Karpas-422 (cell line): ENCODE data around the gene EAF2. TPM values are rescaled to one million over a fixed set of nuclear protein-coding genes. Genes with fewer than 3 reads are reported as not detected.

Source experiments
- DNase-seq: peaks from one replicate; pipeline ENCODE4 v3.0.0-alpha.2; 2015
- H2AFZ ChIP-seq: fragments of 200-600 bp; sonication (generic); 2 replicates; pipeline ENCODE4 v1.6.1; 2014; ENCODE audit warnings: antibody characterized with exemption, low read length, mixed read lengths
- H3K27ac ChIP-seq: fragments of 200-600 bp; sonication (generic); 2 replicates; pipeline ENCODE4 v1.5.1; 2014; ENCODE audit warnings: mild to moderate bottlenecking, low read length, moderate library complexity
- H3K27me3 ChIP-seq: fragments of 200-600 bp; sonication (generic); 2 replicates; pipeline ENCODE4 v1.6.1; 2014; ENCODE audit warnings: low read length, mixed read lengths
- H3K36me3 ChIP-seq: fragments of 200-600 bp; sonication (generic); 2 replicates; pipeline ENCODE4 v1.6.1; 2014; ENCODE audit warnings: low read length, mixed read lengths; ENCODE audit not compliant: insufficient read depth
- H3K4me1 ChIP-seq: fragments of 200-600 bp; sonication (generic); 2 replicates; pipeline ENCODE4 v1.6.1; 2014; ENCODE audit warnings: mild to moderate bottlenecking, low read length, mixed read lengths
- H3K4me2 ChIP-seq: fragments of 200-600 bp; sonication (generic); 2 replicates; pipeline ENCODE4 v1.6.1; 2014; ENCODE audit warnings: low read length, low read depth, mild to moderate bottlenecking; ENCODE audit not compliant: poor library complexity, severe bottlenecking
- H3K4me3 ChIP-seq: fragments of 200-600 bp; sonication (generic); 2 replicates; pipeline ENCODE4 v1.5.1; 2014; ENCODE audit warnings: mild to moderate bottlenecking, antibody characterized with exemption, low read length, mixed read lengths
- H3K79me2 ChIP-seq: fragments of 200-600 bp; sonication (generic); 2 replicates; pipeline ENCODE4 v1.6.1; 2014; ENCODE audit warnings: mild to moderate bottlenecking, low read length, mixed read lengths
- H3K9ac ChIP-seq: fragments of 200-600 bp; sonication (generic); 2 replicates; pipeline ENCODE4 v1.6.0; 2014; ENCODE audit warnings: low read length
- H3K9me2 ChIP-seq: fragments of 200-600 bp; sonication (generic), shearing (Covaris generic); replicated peaks from 2 replicates; pipeline ENCODE4 v1.6.0; 2014; ENCODE audit warnings: mild to moderate bottlenecking, low read length, moderate library complexity; ENCODE audit not compliant: insufficient read depth
- H3K9me3 ChIP-seq: fragments of 300-700, 200-600 bp; sonication (generic); 2 replicates; pipeline ENCODE4 v1.6.1; 2014; ENCODE audit warnings: low read length, mixed read lengths
- H4K20me1 ChIP-seq: fragments of 200-600 bp; sonication (generic); 2 replicates; pipeline ENCODE4 v1.6.1; 2014; ENCODE audit warnings: mild to moderate bottlenecking, antibody characterized with exemption, low read length, low read depth; ENCODE audit not compliant: insufficient read depth
- total RNA-seq: library from RNA; depleted of rRNA; stranded (reverse); fragments of >200 nt; shearing (Covaris generic); gene quantifications from 2 replicates; pipeline ENCODE4 v1.2.3, GENCODE V29; 2014; ENCODE audit warnings: low replicate concordance

The EAF2 gene
- total RNA-seq, 1 experiment from 2014 or later = 60.6 TPM

DNA sequence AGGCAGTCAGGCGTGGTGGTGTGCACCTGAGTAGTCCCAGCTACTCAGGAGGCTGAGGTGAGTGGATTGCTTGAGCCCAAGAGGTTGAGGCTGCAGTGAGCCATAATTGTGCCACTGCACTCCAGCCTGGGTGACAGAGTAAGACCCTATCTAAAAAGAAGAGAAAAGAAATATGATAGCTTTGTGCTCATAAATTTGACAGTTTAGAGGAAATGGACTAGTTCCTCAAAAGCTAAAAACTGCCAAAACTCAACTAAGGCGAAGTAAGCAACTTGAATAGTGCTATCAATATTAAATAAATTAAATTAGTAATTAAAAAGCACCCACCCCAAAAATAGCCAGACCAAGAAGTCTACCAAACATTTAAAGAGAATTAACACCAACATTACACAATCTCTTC lies 34.7 kb downstream of the EAF2 start:
- DNase-seq = peak; percentile 63
- H3K9ac ChIP-seq = no peak overlapping the region
- H3K27ac ChIP-seq = no peak overlapping the region
- H4K20me1 ChIP-seq = no peaks in the 10 kb centered on the region
- H2AFZ ChIP-seq = no peak overlapping the region
- peaks cover 38% of the 10 kb centered on the region for H3K4me1 ChIP-seq
- H3K9me3 ChIP-seq = no peaks in the 10 kb centered on the region
- H3K4me3 ChIP-seq = no peak overlapping the region
- no peak overlapping the region for H3K4me2 ChIP-seq
- peaks cover 30% of the 10 kb centered on the region for H3K79me2 ChIP-seq
- peaks cover 39% of the 10 kb centered on the region for H3K36me3 ChIP-seq
- no peaks in the 10 kb centered on the region; the same call in 1 of the 2 replicates for H3K9me2 ChIP-seq
- no peaks in the 10 kb centered on the region for H3K27me3 ChIP-seq

- Histone ChIP-seq H3K9me3 (no peaks in the 10 kb centered on the region), H3K79me2 (peaks cover 29% of the 10 kb centered on the region), H3K4me1 (peaks cover 38% of the 10 kb centered on the region), H3K36me3 (peaks cover 36% of the 10 kb centered on the region), H3K4me3 (no peak overlapping the region), H3K4me2 (no peak overlapping the region), H3K9ac (no peak overlapping the region), H4K20me1 (no peaks in the 10 kb centered on the region), H3K27me3 (no peaks in the 10 kb centered on the region), H3K9me2 (no peaks in the 10 kb centered on the region; the same call in 1 of the 2 replicates), H2AFZ (no peak overlapping the region), H3K27ac (peak overlapping the region; percentile 19; the same call in 1 of the 2 replicates)
- no peak for DNase-seq
Measured at GRCh38 chr3:121870717-121871116, 35.7 kb downstream of the EAF2 start.

GRCh38 chr3:121871430-121871829 lies 36.4 kb downstream of the EAF2 start:
- Histone ChIP-seq H3K4me1 (peaks cover 38% of the 10 kb centered on the region), H2AFZ (no peak overlapping the region), H3K36me3 (peaks cover 32% of the 10 kb centered on the region), H3K79me2 (peaks cover 26% of the 10 kb centered on the region), H3K9ac (no peak overlapping the region), H3K9me2 (no peaks in the 10 kb centered on the region; the same call in 1 of the 2 replicates), H3K4me2 (peak overlapping the region; percentile 51), H3K9me3 (no peaks in the 10 kb centered on the region), H4K20me1 (no peaks in the 10 kb centered on the region), H3K4me3 (0 out of 2 replicates have a peak overlapping the region, but pooled peaks have one; percentile 8), H3K27ac (peak overlapping the region; percentile 44), H3K27me3 (no peaks in the 10 kb centered on the region)
- peak; percentile 75 for DNase-seq

- no peak for DNase-seq
- Histone ChIP-seq H3K4me1 (no peaks in the 10 kb centered on the region), H3K4me2 (no peak overlapping the region), H3K27ac (no peak overlapping the region), H3K9me2 (no peaks in the 10 kb centered on the region; the same call in 1 of the 2 replicates), H3K36me3 (peaks cover 20% of the 10 kb centered on the region; the same call in 1 of the 2 replicates), H3K79me2 (peaks cover 43% of the 10 kb centered on the region), H3K27me3 (no peaks in the 10 kb centered on the region), H3K9ac (no peak overlapping the region), H4K20me1 (no peaks in the 10 kb centered on the region), H2AFZ (no peak overlapping the region), H3K9me3 (no peaks in the 10 kb centered on the region), H3K4me3 (no peak overlapping the region)
Measured at GRCh38 chr3:121878411-121878810, 43.4 kb downstream of the EAF2 start.

DNA sequence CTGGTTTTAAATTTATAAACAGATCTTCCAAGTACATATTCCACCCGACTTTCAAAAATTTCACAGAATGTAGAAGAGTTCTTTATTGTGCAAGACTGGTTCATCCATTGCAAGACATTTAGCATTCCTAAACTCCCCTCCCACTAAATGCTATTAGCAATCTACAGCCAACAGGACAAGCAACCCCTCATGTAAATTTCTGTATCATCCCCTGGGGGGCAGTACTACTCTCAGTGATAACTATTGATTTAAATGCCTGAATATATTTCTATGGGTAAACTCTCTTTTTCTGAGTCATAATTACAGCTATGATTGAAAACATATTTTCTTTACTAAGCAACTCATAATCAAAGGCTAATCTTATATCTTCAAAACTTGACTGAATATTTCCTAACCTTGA lies 48.5 kb downstream of the EAF2 start:
- Histone ChIP-seq H3K79me2 (peaks cover 25% of the 10 kb centered on the region), H3K27ac (no peak overlapping the region), H3K4me2 (no peak overlapping the region)

GRCh38 chr3:121885386-121885785 lies 50.4 kb downstream of the EAF2 start:
- H3K79me2 ChIP-seq = peaks cover 16% of the 10 kb centered on the region
- H3K36me3 ChIP-seq = peaks cover 17% of the 10 kb centered on the region; the same call in 1 of the 2 replicates
- H2AFZ ChIP-seq = no peak overlapping the region
- no peak for DNase-seq
- H3K9me2 ChIP-seq = no peaks in the 10 kb centered on the region
- H3K9ac ChIP-seq = no peak overlapping the region
- no peaks in the 10 kb centered on the region for H4K20me1 ChIP-seq
- H3K27me3 ChIP-seq = no peaks in the 10 kb centered on the region
- no peak overlapping the region for H3K4me3 ChIP-seq
- H3K4me2 ChIP-seq = no peak overlapping the region
- no peaks in the 10 kb centered on the region for H3K4me1 ChIP-seq
- H3K27ac ChIP-seq = no peak overlapping the region
- H3K9me3 ChIP-seq = no peaks in the 10 kb centered on the region

More for the DNA sequence above, 48.5 kb downstream of the EAF2 start:
- no peaks in the 10 kb centered on the region for H4K20me1 ChIP-seq
- H3K4me3 ChIP-seq = no peak overlapping the region
- H3K9ac ChIP-seq = no peak overlapping the region
- no peaks in the 10 kb centered on the region for H3K27me3 ChIP-seq
- peak; percentile 43 for DNase-seq
- H2AFZ ChIP-seq = no peak overlapping the region
- no peaks in the 10 kb centered on the region for H3K9me2 ChIP-seq
- H3K9me3 ChIP-seq = no peaks in the 10 kb centered on the region
- H3K4me1 ChIP-seq = no peaks in the 10 kb centered on the region
- H3K36me3 ChIP-seq = peaks cover 17% of the 10 kb centered on the region; the same call in 1 of the 2 replicates

GRCh38 chr3:121894301-121894990 lies 59.4 kb downstream of the EAF2 start, which contains the start of gene SLC15A2:
Gene SLC15A2 (plus strand): TSS chr3:121894401. CDS start chr3:121894477, 76 bp downstream.
- DNase-seq = no peak
- Histone ChIP-seq H3K9me2 (no peaks in the 10 kb centered on the region), H3K4me3 (no peak within 1 kb of the TSS), H3K4me2 (no peak within 1 kb of the TSS), H3K27ac (no peak within 1 kb of the TSS), H2AFZ (no peak within 1 kb of the TSS), H3K9me3 (no peaks in the 10 kb centered on the region), H3K9ac (no peak within 1 kb of the TSS), H4K20me1 (no peaks in the 10 kb centered on the region), H3K36me3 (peaks cover 19% of the 10 kb centered on the region), H3K27me3 (no peaks in the 10 kb centered on the region), H3K4me1 (no peaks in the 10 kb centered on the region), H3K79me2 (no peaks in the 10 kb centered on the region)

DNA sequence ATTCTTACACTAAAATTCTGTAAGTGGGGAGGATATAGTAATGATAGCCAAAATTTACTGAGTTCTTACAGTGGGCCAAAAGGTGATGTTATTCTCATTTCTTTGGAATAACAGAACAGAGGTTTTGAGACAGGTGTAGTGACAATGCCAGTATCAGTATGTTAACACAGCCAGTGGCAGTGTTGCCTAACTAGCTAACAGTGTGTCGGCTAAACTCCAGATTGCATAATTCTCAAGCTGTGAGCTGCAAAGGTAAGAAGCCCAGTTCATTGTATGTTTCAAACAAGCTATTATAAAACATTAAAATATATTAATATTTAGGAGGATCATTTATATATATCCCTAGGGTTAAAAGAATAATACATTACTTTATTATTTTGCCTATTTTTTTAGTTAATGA lies 60.1 kb downstream of the EAF2 start:
- Histone ChIP-seq H3K27ac (no peak overlapping the region), H2AFZ (no peak overlapping the region), H3K4me3 (no peak overlapping the region), H4K20me1 (no peaks in the 10 kb centered on the region), H3K9ac (no peak overlapping the region), H3K36me3 (peaks cover 26% of the 10 kb centered on the region), H3K27me3 (no peaks in the 10 kb centered on the region), H3K4me1 (no peaks in the 10 kb centered on the region), H3K79me2 (no peaks in the 10 kb centered on the region), H3K9me3 (no peaks in the 10 kb centered on the region), H3K9me2 (no peaks in the 10 kb centered on the region), H3K4me2 (no peak overlapping the region)
- no peak for DNase-seq
